Subcutaneous abdominal adipose tissue (tissue), 5 donors: Measurements from ENCODE around the gene SLC7A8.
A peak's percentile ranks its signal among the peaks of the same experiment; 100 is the strongest.

ENCODE experiments used
- H3K27ac ChIP-seq: one replicate; pipeline ENCODE4 v1.7.0; 2013; ENCODE audit warnings: low read depth, mild to moderate bottlenecking, inconsistent platforms, low read length, moderate library complexity
- H3K27me3 ChIP-seq, 5 donors: one replicate each; pipeline ENCODE4 v1.7.0; 2013; ENCODE audit warnings: low read length in 5 of 5, inconsistent platforms in 1 of 5; ENCODE audit not compliant: control insufficient read depth in 5 of 5, insufficient read depth in 4 of 5
- H3K36me3 ChIP-seq, 5 donors: one replicate each; pipeline ENCODE4 v1.7.0; 2013; ENCODE audit warnings: low read length in 5 of 5; ENCODE audit not compliant: control insufficient read depth in 5 of 5, insufficient read depth in 5 of 5
- H3K4me1 ChIP-seq, 5 donors: one replicate each; pipeline ENCODE4 v1.7.0; 2013; ENCODE audit warnings: low read length in 5 of 5, mild to moderate bottlenecking in 3 of 5, moderate library complexity in 1 of 5; ENCODE audit not compliant: control insufficient read depth in 5 of 5, insufficient read depth in 5 of 5
- H3K4me3 ChIP-seq, 5 donors: one replicate each; pipeline ENCODE4 v1.7.0; 2013; ENCODE audit warnings: low read length in 5 of 5, low read depth in 1 of 5
- H3K9ac ChIP-seq, 5 donors: one replicate each; pipeline ENCODE4 v1.7.0; 2013; ENCODE audit warnings: low read length in 5 of 5, mild to moderate bottlenecking in 4 of 5, moderate library complexity in 3 of 5
- H3K9me3 ChIP-seq, 5 donors: one replicate each; pipeline ENCODE4 v1.7.0; 2013; ENCODE audit warnings: low read length in 5 of 5; ENCODE audit not compliant: control insufficient read depth in 5 of 5
- donor health status: healthy.
- donor health status: healthy.
- donor health status: healthy.
- donor health status: healthy.
- donor health status: healthy.

Gene SLC7A8

DNA sequence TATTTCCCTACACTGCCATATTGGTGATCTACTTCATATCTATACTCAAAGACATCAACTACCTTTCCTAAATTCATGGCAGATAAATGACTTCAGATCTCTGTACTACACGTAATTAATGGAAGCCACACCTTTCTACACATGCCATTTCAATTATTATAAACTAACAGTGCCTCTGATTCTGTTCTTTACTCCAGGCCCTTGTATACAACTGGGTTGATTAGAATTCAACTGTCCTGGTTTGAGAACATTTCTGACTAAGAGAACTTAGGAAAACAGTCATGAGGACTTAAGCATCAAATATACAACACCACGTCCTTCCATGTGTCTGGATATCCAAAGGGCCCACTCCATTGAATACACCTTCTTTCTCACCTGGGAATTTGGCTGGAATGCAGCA lies 90.4 kb downstream of the SLC7A8 start:
- H3K4me3 ChIP-seq: peak overlapping the region in 2 of 5 donors; percentile 74 to 94
- peaks cover 32 to 51% (median 39%) of the 10 kb centered on the region in 5 donors for H3K36me3 ChIP-seq
- no peak overlapping the region for H3K27ac ChIP-seq
- peaks cover 9 to 42% (median 34%) of the 10 kb centered on the region in 5 donors for H3K4me1 ChIP-seq
- peak overlapping the region in 3 of 5 donors; percentile 88 to 98 (median 91) for H3K9ac ChIP-seq
- no peaks in the 10 kb centered on the region for H3K27me3 ChIP-seq
- H3K9me3 ChIP-seq: no peaks in the 10 kb centered on the region

- no peak overlapping the region for H3K9ac ChIP-seq
- peaks cover 4 to 26% (median 20%) of the 10 kb centered on the region in 5 donors for H3K4me1 ChIP-seq
- peaks cover 39 to 59% (median 45%) of the 10 kb centered on the region in 5 donors for H3K36me3 ChIP-seq
- H3K27me3 ChIP-seq: no peaks in the 10 kb centered on the region
- no peaks in the 10 kb centered on the region for H3K9me3 ChIP-seq
- no peak overlapping the region for H3K4me3 ChIP-seq
- no peak overlapping the region for H3K27ac ChIP-seq
Measured at GRCh38 chr14:23091294-23092225, 91.9 kb downstream of the SLC7A8 start.

DNA sequence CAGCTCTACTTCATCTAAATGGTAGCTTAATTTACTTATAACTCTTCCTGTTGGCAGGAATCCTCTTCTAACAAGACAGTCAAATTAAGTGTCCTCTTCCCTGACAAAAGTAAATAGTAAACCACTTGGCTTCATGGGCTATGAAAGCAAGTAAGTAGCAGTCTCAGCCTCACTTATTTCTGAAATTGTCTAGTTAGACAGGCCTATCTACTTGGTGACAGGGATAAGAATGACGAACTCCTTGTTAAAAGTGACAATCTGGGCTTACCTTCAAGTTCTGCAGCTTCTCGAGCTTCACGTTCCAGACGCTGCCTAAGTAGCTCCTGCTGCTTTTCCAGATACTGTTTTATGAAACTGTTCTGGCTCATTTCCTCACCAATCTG lies 93.2 kb downstream of the SLC7A8 start:
- H3K27me3 ChIP-seq: no peaks in the 10 kb centered on the region
- H3K9me3 ChIP-seq: no peaks in the 10 kb centered on the region
- H3K9ac ChIP-seq: no peak overlapping the region
- H3K4me3 ChIP-seq: no peak overlapping the region
- H3K4me1 ChIP-seq: peaks cover 2 to 22% (median 16%) of the 10 kb centered on the region in 5 donors
- peaks cover 52 to 72% (median 57%) of the 10 kb centered on the region in 5 donors for H3K36me3 ChIP-seq
- no peak overlapping the region for H3K27ac ChIP-seq

GRCh38 chr14:23089498-23090253 lies 93.8 kb downstream of the SLC7A8 start:
- H3K27me3 ChIP-seq: no peaks in the 10 kb centered on the region

GRCh38 chr14:23086565-23086964 lies 96.9 kb downstream of the SLC7A8 start:
- Histone ChIP-seq H3K9me3 (no peaks in the 10 kb centered on the region), H3K4me1 (peaks cover 0 to 6% (median 0%) of the 10 kb centered on the region in 5 donors), H3K27ac (no peak overlapping the region), H3K4me3 (no peak overlapping the region), H3K36me3 (peaks cover 46 to 89% (median 56%) of the 10 kb centered on the region in 5 donors), H3K27me3 (no peaks in the 10 kb centered on the region), H3K9ac (no peak overlapping the region)

More at GRCh38 chr14:23089498-23090253, 93.8 kb downstream of the SLC7A8 start:
- Histone ChIP-seq H3K9me3 (no peaks in the 10 kb centered on the region), H3K27ac (no peak overlapping the region), H3K36me3 (peaks cover 54 to 77% (median 61%) of the 10 kb centered on the region in 5 donors), H3K4me3 (no peak overlapping the region), H3K9ac (no peak overlapping the region), H3K4me1 (peaks cover 2 to 22% (median 16%) of the 10 kb centered on the region in 5 donors)

DNA sequence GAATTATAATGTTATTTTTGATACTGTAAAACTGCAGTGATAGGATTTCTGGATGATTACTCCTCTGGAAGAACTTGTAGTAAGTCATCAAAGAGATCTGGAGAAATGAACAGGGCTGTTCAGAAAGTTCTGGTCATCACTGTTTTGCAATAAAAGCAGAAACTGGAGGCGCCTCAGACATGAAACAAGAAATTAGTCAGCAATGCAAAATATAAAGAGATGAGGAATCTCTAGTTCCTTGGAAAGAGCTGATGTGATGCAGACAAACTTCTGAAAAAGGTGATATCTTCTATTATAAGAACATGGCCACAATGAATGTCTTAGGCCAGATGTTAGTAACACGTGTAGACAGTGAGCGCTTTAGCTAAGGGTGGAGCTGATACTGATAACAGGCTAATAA lies 98.0 kb downstream of the SLC7A8 start:
- peaks cover 0 to 6% (median 0%) of the 10 kb centered on the region in 5 donors for H3K4me1 ChIP-seq
- H3K36me3 ChIP-seq: peaks cover 52 to 91% (median 65%) of the 10 kb centered on the region in 5 donors
- H3K27me3 ChIP-seq: no peaks in the 10 kb centered on the region

DNA sequence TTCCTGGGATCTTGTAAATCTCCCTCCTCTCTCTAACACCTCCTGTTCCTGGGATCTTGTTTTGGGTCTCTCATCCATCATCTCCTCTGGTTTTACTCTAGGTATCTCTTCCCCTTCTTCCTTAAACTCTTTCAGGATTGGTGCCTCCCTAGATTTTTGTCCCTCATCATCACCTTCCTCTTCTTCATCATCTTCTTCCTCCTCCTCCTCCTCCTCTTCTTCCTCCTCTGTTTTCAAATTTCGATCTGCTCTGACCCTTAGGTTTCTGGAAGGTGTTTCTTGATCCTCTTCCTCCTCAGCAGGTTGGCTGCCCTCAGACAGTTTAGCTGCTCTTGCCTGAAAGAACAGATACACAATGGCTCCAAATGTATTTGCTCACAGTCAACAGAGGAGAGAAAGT lies 103.0 kb downstream of the SLC7A8 start:
- Histone ChIP-seq H3K9me3 (no peaks in the 10 kb centered on the region), H3K27ac (peak overlapping the region; percentile 99), H3K27me3 (no peaks in the 10 kb centered on the region), H3K36me3 (peaks cover 25 to 93% (median 65%) of the 10 kb centered on the region in 5 donors), H3K4me3 (no peak overlapping the region), H3K9ac (peak overlapping the region in 1 of 5 donors; percentile 2), H3K4me1 (peaks cover 8 to 36% (median 30%) of the 10 kb centered on the region in 5 donors)

More for the DNA sequence above, 98.0 kb downstream of the SLC7A8 start:
- no peaks in the 10 kb centered on the region for H3K9me3 ChIP-seq
- H3K4me3 ChIP-seq: no peak overlapping the region
- no peak overlapping the region for H3K27ac ChIP-seq
- no peak overlapping the region for H3K9ac ChIP-seq

DNA sequence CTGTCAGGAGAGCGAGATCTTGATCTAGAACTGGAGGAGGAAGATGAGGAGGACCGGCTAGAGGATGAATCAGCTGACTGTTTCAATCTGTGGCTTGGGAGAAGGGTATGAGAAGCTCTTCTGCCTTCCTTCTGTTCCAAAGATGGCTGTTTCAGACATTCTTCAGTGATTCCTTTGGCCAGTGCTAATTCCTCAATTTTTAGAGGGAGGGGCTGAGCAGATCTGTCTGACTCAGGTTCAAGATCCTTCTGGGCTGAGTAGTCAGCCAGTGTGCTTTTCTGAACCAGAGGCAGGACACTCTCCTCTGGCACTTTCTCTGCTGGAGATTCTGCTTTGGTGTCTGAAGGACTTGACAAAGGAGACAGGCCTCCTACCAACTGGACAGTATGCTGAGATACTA lies 103.7 kb downstream of the SLC7A8 start:
- Histone ChIP-seq H3K4me1 (peaks cover 8 to 36% (median 30%) of the 10 kb centered on the region in 5 donors), H3K9me3 (no peaks in the 10 kb centered on the region), H3K36me3 (peaks cover 28 to 93% (median 64%) of the 10 kb centered on the region in 5 donors), H3K9ac (peak overlapping the region in 3 of 5 donors; percentile 2 to 49 (median 29)), H3K27me3 (no peaks in the 10 kb centered on the region), H3K4me3 (no peak overlapping the region), H3K27ac (peak overlapping the region; percentile 99)

- peaks cover 29 to 89% (median 65%) of the 10 kb centered on the region in 5 donors for H3K36me3 ChIP-seq
- no peaks in the 10 kb centered on the region for H3K9me3 ChIP-seq
- no peak overlapping the region for H3K4me3 ChIP-seq
- H3K9ac ChIP-seq: peak overlapping the region in 3 of 5 donors; percentile 71 to 82 (median 75)
- H3K27me3 ChIP-seq: no peaks in the 10 kb centered on the region
- H3K27ac ChIP-seq: peak overlapping the region; percentile 99
- H3K4me1 ChIP-seq: peaks cover 8 to 36% (median 30%) of the 10 kb centered on the region in 5 donors
Measured at GRCh38 chr14:23078692-23079116, 104.8 kb downstream of the SLC7A8 start.
